22Rv1 (cell line): ENCODE measurements around the gene ERFE.

Experiments
- H3K27ac ChIP-seq: fragments of 450-650 bp; 2 replicates; pipeline ENCODE4 v1.5.1; 2017
- ZFX ChIP-seq: fragments of 450-650 bp; IDR thresholded peaks from 2 replicates; pipeline ENCODE4 v1.6.1; 2017; ENCODE audit warnings: antibody characterized with exemption, borderline replicate concordance
- TF ChIP-seq, protein P1 (sequence below): fragments of 450-650 bp; IDR thresholded peaks from 2 replicates; pipeline ENCODE4 v1.5.1; 2017; ENCODE audit warnings: mild to moderate bottlenecking

Gene ERFE

DNA sequence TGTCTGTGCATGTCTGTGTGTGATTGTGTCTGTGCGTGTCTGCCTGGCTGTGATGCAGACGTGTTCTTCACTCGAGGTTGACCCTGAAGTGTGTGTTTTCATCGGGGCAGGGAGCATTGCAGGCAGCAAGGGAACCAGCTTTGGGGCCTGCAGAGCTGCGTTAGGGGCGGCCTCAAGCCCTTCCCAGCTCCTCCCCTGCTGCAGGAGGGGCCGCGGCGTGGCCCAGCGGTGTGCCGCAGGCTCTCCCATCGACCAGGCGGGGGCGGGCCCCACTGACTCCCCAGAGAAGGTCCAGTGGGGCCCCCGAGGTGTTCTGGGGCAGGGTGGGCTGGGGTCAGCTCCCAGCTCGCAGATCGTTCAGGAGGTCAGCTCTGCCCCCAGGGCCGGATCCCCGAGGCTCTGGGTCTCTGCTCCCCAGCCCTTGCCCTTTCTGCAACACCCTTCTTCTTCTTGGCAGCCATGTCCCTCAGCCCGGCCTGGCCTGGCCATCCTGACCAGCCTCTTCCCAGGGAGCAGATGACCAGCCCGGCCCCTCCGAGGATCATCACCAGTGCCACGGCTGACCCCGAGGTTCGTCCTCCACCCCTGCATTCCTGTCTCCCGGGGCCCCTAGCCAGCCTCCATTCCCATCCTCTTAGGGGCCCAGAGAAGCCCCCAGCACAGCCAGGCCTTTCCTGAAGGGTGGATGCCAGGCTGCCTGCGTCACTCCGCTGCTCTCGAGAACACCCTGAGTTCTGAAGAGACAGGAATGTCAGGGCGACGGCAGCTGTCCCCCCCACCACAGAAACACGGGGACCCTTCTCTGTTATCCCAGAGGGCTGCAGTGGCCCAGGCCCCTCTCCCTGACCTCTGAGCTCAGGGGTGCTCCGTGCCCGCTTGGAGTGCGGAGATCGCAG is 31.4 kb upstream of the ERFE start:
- H3K27ac ChIP-seq, result no peak overlapping the region
- TF ChIP-seq ZFX, result no peak
- TF ChIP-seq, protein P1, sequence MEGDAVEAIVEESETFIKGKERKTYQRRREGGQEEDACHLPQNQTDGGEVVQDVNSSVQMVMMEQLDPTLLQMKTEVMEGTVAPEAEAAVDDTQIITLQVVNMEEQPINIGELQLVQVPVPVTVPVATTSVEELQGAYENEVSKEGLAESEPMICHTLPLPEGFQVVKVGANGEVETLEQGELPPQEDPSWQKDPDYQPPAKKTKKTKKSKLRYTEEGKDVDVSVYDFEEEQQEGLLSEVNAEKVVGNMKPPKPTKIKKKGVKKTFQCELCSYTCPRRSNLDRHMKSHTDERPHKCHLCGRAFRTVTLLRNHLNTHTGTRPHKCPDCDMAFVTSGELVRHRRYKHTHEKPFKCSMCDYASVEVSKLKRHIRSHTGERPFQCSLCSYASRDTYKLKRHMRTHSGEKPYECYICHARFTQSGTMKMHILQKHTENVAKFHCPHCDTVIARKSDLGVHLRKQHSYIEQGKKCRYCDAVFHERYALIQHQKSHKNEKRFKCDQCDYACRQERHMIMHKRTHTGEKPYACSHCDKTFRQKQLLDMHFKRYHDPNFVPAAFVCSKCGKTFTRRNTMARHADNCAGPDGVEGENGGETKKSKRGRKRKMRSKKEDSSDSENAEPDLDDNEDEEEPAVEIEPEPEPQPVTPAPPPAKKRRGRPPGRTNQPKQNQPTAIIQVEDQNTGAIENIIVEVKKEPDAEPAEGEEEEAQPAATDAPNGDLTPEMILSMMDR, result no peak

DNA sequence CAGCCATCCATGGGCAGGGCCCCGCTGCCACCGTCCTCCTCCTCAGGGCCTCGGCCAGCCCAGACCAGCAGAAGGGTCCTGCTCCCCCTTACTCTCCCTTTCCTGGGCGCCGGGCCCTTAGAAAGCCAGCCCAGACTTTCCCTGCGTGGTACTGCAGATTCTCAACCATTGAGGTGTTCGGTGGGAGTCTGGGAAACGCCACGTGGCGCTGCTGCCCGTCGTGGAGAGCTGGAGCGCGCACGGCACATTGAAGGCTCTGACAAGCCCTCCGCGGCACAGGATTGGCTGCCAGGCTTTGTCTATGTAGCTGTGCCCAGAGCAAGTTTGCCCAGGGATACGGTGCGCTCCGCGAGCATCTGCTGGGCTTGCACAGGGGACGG is 30.7 kb upstream of the ERFE start:
- H3K27ac ChIP-seq, result no peak overlapping the region
- TF ChIP-seq ZFX, result no peak
- TF ChIP-seq, protein P1, result no peak

DNA sequence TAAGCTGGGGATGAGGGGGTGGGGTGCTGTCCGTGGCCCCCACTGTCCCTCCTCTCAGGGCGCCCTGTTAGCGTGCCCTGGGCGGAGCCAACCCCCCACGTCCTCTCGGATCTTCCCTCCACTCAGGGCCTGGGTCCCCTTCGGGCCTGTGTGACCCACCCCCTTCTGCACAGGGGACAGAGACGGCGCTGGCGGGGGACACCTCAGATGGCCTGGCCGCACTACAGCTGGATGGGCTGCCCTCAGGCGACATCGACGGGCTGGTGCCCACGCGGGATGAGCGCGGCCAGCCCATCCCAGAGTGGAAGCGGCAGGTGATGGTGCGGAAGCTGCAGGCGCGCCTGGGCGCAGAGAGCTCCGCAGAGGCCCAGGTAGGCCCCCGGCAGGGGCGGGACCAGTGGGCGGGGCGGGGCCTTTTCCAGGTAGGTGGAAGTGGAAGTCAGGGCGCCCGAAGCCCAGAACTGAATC is 30.2 kb upstream of the ERFE start:
- no peak overlapping the region for H3K27ac ChIP-seq
- TF ChIP-seq ZFX, result no peak
- TF ChIP-seq, protein P1, result no peak

DNA sequence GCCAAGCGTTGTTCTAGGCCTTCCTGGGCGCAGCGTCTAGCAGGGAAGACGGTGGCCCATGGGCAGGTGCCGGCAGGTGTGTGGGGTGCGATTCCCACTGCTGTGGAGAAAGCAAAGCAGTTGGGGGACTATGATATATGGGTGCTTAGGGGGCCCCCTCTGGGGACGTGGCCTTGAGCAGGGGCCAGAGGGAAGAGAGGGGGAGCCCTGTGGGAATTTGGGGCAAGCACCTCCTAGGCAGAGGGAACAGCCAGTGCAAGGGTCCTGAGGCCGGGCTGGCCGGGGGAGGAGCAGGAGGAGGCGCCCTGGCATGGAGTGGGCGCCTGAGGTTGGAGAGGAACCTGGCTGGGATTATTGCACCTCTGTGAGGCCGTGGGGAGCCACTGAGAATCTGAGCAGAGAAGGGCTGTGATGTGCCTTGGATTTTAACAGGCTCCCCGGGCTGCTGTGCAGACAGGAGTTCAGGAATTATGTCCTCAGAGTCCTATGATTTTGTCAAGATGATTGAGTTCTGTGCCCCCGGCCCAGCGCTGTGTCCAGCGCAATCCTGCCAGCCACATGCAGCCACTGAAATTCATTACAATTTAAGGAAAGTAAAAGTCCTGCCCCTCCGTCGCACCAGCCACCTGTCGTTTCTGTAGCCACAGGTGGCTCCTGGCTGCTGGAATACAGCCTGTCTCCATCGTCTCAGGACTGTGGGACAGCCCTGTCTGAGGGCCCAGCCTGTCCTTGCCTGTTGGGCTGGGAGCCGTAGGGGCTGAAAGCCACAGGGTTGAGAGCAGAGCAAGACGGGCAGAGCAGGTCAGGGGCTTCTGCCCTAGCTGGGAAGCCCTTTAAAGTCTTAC is 29.4 kb upstream of the ERFE start:
- H3K27ac ChIP-seq, result no peak overlapping the region
- TF ChIP-seq ZFX, result no peak
- TF ChIP-seq, protein P1, result no peak

DNA sequence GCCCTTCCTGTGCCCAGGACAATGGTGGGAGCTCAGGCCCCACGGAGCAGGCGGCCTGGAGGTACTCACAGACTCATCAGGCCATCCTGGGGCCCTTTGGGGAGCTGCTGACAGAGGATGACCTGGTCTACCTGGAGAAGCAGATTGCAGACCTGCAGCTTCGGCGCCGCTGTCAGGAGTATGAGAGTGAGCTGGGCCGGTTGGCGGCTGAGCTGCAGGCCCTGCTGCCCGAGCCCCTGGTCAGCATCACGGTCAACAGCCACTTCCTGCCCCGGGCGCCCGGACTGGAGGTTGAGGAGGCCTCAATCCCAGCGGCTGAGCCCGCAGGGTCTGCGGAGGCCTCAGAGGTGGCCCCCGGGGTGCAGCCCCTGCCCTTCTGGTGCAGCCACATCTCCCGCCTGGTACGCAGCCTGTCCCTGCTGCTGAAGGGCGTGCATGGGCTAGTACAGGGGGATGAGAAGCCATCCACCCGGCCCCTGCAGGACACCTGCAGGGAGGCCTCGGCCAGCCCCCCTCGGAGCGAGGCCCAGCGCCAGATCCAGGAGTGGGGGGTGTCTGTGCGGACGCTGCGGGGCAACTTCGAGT is 28.6 kb upstream of the ERFE start:
- TF ChIP-seq, protein P1, result no peak
- TF ChIP-seq ZFX, result no peak

DNA sequence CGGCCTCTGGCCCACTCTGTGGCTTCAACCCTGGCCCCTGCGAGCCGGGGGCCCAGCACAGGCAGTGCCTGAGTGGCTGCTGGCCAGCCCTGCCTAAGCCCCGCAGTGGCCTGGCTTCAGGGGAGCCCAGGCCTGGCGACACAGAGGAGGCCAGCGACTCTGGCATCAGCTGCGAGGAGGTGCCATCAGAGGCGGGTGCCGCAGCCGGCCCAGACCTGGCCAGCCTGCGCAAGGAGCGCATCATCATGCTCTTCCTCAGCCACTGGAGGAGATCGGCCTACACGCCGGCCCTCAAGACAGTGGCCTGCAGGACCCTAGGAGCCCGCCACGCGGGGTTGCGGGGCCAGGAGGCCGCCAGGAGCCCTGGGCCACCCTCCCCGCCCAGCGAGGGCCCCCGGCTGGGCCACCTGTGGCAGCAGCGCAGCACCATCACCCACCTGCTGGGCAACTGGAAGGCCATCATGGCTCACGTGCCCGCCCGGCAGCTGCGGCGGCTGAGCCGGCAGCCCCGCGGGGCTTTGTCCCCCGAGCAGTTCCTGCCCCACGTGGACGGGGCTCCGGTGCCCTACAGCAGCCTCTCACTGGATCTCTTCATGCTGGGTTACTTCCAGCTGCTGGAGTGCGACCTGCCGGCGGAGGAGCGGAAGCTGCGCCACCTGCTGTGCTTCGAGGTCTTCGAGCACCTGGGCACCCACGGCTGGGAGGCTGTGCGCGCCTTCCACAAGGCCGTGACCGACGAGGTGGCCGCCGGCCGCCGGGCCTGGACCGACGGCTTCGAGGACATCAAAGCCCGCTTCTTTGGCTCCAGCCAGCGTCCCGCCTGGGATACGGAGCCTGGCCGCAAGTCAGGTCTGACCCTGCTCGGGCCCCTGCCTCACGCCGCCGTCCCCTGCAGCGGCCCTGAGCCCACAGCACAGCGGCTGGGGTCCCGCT is 27.8 kb upstream of the ERFE start:
- no peak for TF ChIP-seq ZFX
- no peak overlapping the region for H3K27ac ChIP-seq

More for the DNA sequence above, 28.6 kb upstream of the ERFE start:
- H3K27ac ChIP-seq, result no peak overlapping the region

DNA sequence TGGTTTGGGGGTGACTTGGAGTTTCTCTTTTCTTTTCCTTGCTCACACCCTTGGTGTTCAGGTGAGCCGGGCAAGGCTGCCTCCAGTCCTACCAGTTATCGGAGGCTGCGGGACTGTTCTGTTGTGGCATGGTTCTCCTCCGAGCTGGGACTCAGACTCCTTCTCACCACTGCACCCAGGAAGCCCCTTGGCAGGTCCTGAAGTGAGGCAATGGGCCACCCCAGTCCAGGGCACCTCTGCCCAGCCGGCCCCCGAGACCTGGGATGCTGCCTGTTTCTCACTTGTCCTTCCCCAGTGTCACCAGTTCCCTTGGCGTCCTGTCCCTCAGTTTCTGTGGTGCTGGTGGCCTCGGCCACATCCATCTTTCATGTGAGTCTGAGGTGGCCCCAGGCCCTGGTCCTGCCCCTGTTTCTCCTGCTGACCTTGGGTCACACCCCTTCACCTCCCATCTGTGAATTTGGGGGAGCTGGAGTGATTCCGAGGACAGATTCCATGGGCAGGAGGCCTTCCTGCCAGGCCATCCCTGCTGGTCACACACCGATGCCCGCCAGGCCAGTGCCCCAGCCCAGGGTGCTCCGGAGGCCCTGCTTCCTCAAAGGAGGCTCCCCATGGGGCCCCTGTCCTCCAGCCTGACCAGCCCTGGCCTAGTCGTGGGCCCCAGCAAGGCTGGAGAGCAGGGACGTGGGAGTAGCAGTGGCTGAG is 26.9 kb upstream of the ERFE start:
- H3K27ac ChIP-seq, result no peak overlapping the region
- TF ChIP-seq, protein P1, result no peak
- no peak for TF ChIP-seq ZFX
